DND-41 (cell line): ENCODE data around the gene OCSTAMP.

Source experiments
- ATAC-seq: fragments of 200-7000 bp; cut with Tn5 transposase; 3 replicates; pipeline ENCODE4 v1.9.1; 2021; ENCODE audit warnings: low read depth; ENCODE audit not compliant: insufficient read depth
- DNase-seq: peaks from one replicate; pipeline ENCODE4 v3.0.0-alpha.2; 2020
- H2AFZ ChIP-seq: 2 replicates; pipeline ENCODE4 v1.6.0; 2012; ENCODE audit warnings: low read depth, low read length
- H3K27ac ChIP-seq: 2 replicates; pipeline ENCODE4 v1.5.1; 2012; ENCODE audit warnings: low read length, inconsistent platforms
- H3K27me3 ChIP-seq: fragments of 200-600 bp; sonication (generic); 2 replicates; pipeline ENCODE4 v1.6.0; 2012; ENCODE audit warnings: low read length, mild to moderate bottlenecking, inconsistent platforms; ENCODE audit not compliant: insufficient read depth, poor library complexity
- H3K36me3 ChIP-seq: 2 replicates; pipeline ENCODE4 v1.5.1; 2012; ENCODE audit warnings: low read length, inconsistent platforms; ENCODE audit not compliant: insufficient read depth
- H3K4me1 ChIP-seq: 2 replicates; pipeline ENCODE4 v1.5.1; 2012; ENCODE audit warnings: mild to moderate bottlenecking, low read length; ENCODE audit not compliant: insufficient read depth
- H3K4me2 ChIP-seq: 2 replicates; pipeline ENCODE4 v1.6.0; 2012; ENCODE audit warnings: mild to moderate bottlenecking, moderate library complexity, low read length, inconsistent platforms; ENCODE audit not compliant: insufficient read depth
- H3K4me3 ChIP-seq, 2 experiments: fragments of 200-600 bp in 1 of 2; shearing (Covaris generic) in 1 of 2; 2 replicates each; pipeline ENCODE4 v1.5.1; 2012 to 2016; ENCODE audit warnings: inconsistent platforms in 2 of 2, low read length in 2 of 2, mild to moderate bottlenecking in 2 of 2, low read depth in 1 of 2, moderate library complexity in 1 of 2
- H3K79me2 ChIP-seq: 2 replicates; pipeline ENCODE4 v1.6.0; 2012; ENCODE audit warnings: low read length, inconsistent platforms; ENCODE audit not compliant: insufficient read depth
- H3K9ac ChIP-seq: 2 replicates; pipeline ENCODE4 v1.6.0; 2012; ENCODE audit warnings: low read depth, mild to moderate bottlenecking, inconsistent platforms, low read length, moderate library complexity
- H3K9me3 ChIP-seq: 2 replicates; pipeline ENCODE4 v1.5.1; 2012; ENCODE audit warnings: low read length, moderate library complexity, mild to moderate bottlenecking, inconsistent platforms; ENCODE audit not compliant: insufficient read depth, severe bottlenecking
- H4K20me1 ChIP-seq: 2 replicates; pipeline ENCODE4 v1.6.0; 2012; ENCODE audit warnings: low read length; ENCODE audit not compliant: insufficient read depth
- CTCF ChIP-seq: IDR thresholded peaks from 2 replicates; pipeline ENCODE4 v1.5.1; 2012; ENCODE audit warnings: borderline replicate concordance, low read length, moderate library complexity, mild to moderate bottlenecking; ENCODE audit not compliant: poor library complexity, severe bottlenecking; ENCODE audit errors: extremely low read depth
- EZH2 ChIP-seq: IDR thresholded peaks from 3 replicates; pipeline ENCODE4 v1.6.1; 2012; ENCODE audit warnings: borderline replicate concordance, low read depth, mild to moderate bottlenecking, moderate library complexity, low read length, inconsistent platforms; ENCODE audit not compliant: severe bottlenecking

Gene OCSTAMP

GRCh38 chr20:46588532-46589511 lies 38.4 kb upstream of the OCSTAMP start:
- no peaks in the 10 kb centered on the region for H3K9me3 ChIP-seq
- DNase-seq (no peak), ATAC-seq (no peak)
- no peak overlapping the region for H3K4me2 ChIP-seq
- TF ChIP-seq EZH2 (no peak), CTCF (no peak)
- H3K27ac ChIP-seq = no peak overlapping the region
- H3K36me3 ChIP-seq = no peaks in the 10 kb centered on the region
- no peaks in the 10 kb centered on the region for H3K4me1 ChIP-seq
- H3K4me3 ChIP-seq = no peak overlapping the region
- no peak overlapping the region for H2AFZ ChIP-seq
- no peaks in the 10 kb centered on the region for H4K20me1 ChIP-seq
- no peaks in the 10 kb centered on the region for H3K27me3 ChIP-seq
- H3K79me2 ChIP-seq = no peaks in the 10 kb centered on the region
- no peak overlapping the region for H3K9ac ChIP-seq

GRCh38 chr20:46587986-46588385 lies 37.5 kb upstream of the OCSTAMP start:
- H3K4me2 ChIP-seq = no peak overlapping the region
- H3K9me3 ChIP-seq = no peaks in the 10 kb centered on the region
- H3K4me1 ChIP-seq = no peaks in the 10 kb centered on the region
- DNase-seq (no peak), ATAC-seq (no peak)
- no peak for TF ChIP-seq EZH2
- TF ChIP-seq CTCF = no peak
- H3K4me3 ChIP-seq = no peak overlapping the region
- H2AFZ ChIP-seq = no peak overlapping the region
- H3K36me3 ChIP-seq = no peaks in the 10 kb centered on the region
- no peak overlapping the region for H3K27ac ChIP-seq
- peaks cover 4% of the 10 kb centered on the region for H3K27me3 ChIP-seq
- H3K9ac ChIP-seq = no peak overlapping the region
- no peaks in the 10 kb centered on the region; the same call in 1 of the 2 replicates for H4K20me1 ChIP-seq
- H3K79me2 ChIP-seq = no peaks in the 10 kb centered on the region

- H3K36me3 ChIP-seq = no peaks in the 10 kb centered on the region
- no peak for TF ChIP-seq EZH2
- no peak for TF ChIP-seq CTCF
- ATAC-seq (no peak), DNase-seq (no peak)
- no peaks in the 10 kb centered on the region for H3K4me1 ChIP-seq
- H3K4me3 ChIP-seq = no peak overlapping the region
- no peak overlapping the region for H2AFZ ChIP-seq
- no peak overlapping the region for H3K9ac ChIP-seq
- peaks cover 6% of the 10 kb centered on the region for H3K27me3 ChIP-seq
- H3K9me3 ChIP-seq = no peaks in the 10 kb centered on the region
- H3K27ac ChIP-seq = no peak overlapping the region
- H3K79me2 ChIP-seq = no peaks in the 10 kb centered on the region
- H3K4me2 ChIP-seq = no peak overlapping the region
- no peaks in the 10 kb centered on the region; the same call in 1 of the 2 replicates for H4K20me1 ChIP-seq
Measured at GRCh38 chr20:46586724-46587123, 36.3 kb upstream of the OCSTAMP start.
